Neural progenitor cell (in vitro differentiated cells): Measurements from ENCODE around the gene ASL.
"Not testable (repeated sequence)": the region's sequence is repeated elsewhere in the genome, so short reads cannot be mapped to it uniquely, and the experiment has no call there.

Experiments used
- EZH2 ChIP-seq: fragments of 200-600 bp; sonication (generic); IDR thresholded peaks from 2 replicates; pipeline ENCODE4 v1.6.1; 2017; ENCODE audit warnings: antibody characterized with exemption, mild to moderate bottlenecking, moderate library complexity
- EZH2phosphoT487 ChIP-seq: fragments of 200-600 bp; sonication (generic); IDR thresholded peaks from 2 replicates; pipeline ENCODE4 v1.6.1; 2017; ENCODE audit warnings: antibody characterized with exemption

- TF ChIP-seq EZH2, EZH2phosphoT487: not testable (repeated sequence)
Observed at GRCh38 chr7:66116680-66117420, 41.2 kb downstream of the ASL start.
